GM12801 (cell line): Measurements from ENCODE around the gene TADA2B.

Experiments
- CTCF ChIP-seq: IDR thresholded peaks from one replicate; pipeline ENCODE4 v1.5.1; 2011; ENCODE audit warnings: control low read depth; ENCODE audit not compliant: insufficient read length; ENCODE audit errors: extremely low read depth

The TADA2B gene

GRCh38 chr4:7052923-7053715 lies 9.9 kb downstream of the TADA2B start:
- TF ChIP-seq CTCF = no peak

GRCh38 chr4:7054106-7054880 lies 11.1 kb downstream of the TADA2B start:
- TF ChIP-seq CTCF = no peak

- no peak for TF ChIP-seq CTCF
Observed at GRCh38 chr4:7055111-7055989, 12.2 kb downstream of the TADA2B start.

GRCh38 chr4:7055990-7056325 lies 12.8 kb downstream of the TADA2B start:
- TF ChIP-seq CTCF = no peak

- TF ChIP-seq CTCF = no peak
Observed at GRCh38 chr4:7058792-7059191, 15.6 kb downstream of the TADA2B start.

- no peak for TF ChIP-seq CTCF
Observed at GRCh38 chr4:7059662-7060061, 16.5 kb downstream of the TADA2B start.
